Lung (tissue), 12 donors: ENCODE results near the gene VOPP1. TPM values are rescaled to one million over a fixed set of nuclear protein-coding genes. Genes with fewer than 3 reads are reported as not detected.

Experiments
- ATAC-seq: fragments of 200-7000 bp; cut with Tn5 transposase; one replicate; pipeline ENCODE4 v1.9.1; 2020; ENCODE audit warnings: moderate number of reproducible peaks; ENCODE audit not compliant: insufficient read depth, low FRiP score
- DNase-seq, 3 donors: peaks; one replicate each; pipeline ENCODE4 v3.0.0-alpha.2; 2013 to 2017
- H3K27ac ChIP-seq, 2 donors: one replicate each; pipeline ENCODE4 v1.5.1; 2013; ENCODE audit warnings: mild to moderate bottlenecking in 2 of 2, moderate library complexity in 2 of 2, control low read depth in 1 of 2, inconsistent platforms in 1 of 2, low read depth in 1 of 2, low read length in 1 of 2
- H3K27me3 ChIP-seq, 3 donors: one replicate each; pipeline ENCODE4 v1.5.1; 2013; ENCODE audit warnings: low read length in 2 of 3; ENCODE audit not compliant: control insufficient read depth in 3 of 3, insufficient read depth in 3 of 3
- H3K36me3 ChIP-seq, 4 donors: one replicate each; pipeline ENCODE4 v1.5.1; 2013; ENCODE audit warnings: low read length in 4 of 4, mild to moderate bottlenecking in 1 of 4, moderate library complexity in 1 of 4; ENCODE audit not compliant: control insufficient read depth in 4 of 4, insufficient read depth in 4 of 4
- H3K4me1 ChIP-seq, 5 donors: one replicate each; pipeline ENCODE4 v1.5.1; 2013; ENCODE audit warnings: low read length in 5 of 5, mild to moderate bottlenecking in 2 of 5, moderate library complexity in 1 of 5; ENCODE audit not compliant: control insufficient read depth in 5 of 5, insufficient read depth in 5 of 5
- H3K4me3 ChIP-seq: one replicate; pipeline ENCODE4 v1.5.1; 2013; ENCODE audit warnings: mild to moderate bottlenecking, control low read depth, moderate library complexity
- H3K9ac ChIP-seq, 2 donors: one replicate each; pipeline ENCODE4 v1.5.1; 2013; ENCODE audit warnings: low read length in 2 of 2, control low read depth in 1 of 2; ENCODE audit not compliant: insufficient read depth in 1 of 2
- H3K9me3 ChIP-seq, 4 donors: one replicate each; pipeline ENCODE4 v1.5.1; 2013; ENCODE audit warnings: low read length in 3 of 4, mild to moderate bottlenecking in 1 of 4, moderate library complexity in 1 of 4; ENCODE audit not compliant: control insufficient read depth in 4 of 4, insufficient read depth in 3 of 4
- WGBS, 2 donors: extraction: QIAGEN DNeasy Blood & Tissue Kit; methylation state at CpG; one replicate each; pipeline ENCODE4 v1.1.7; 2013; 5-methylcytosine and 5-hydroxymethylcytosine counted together
- polyA plus RNA-seq, 2 donors: library from polyadenylated mRNA; stranded (reverse); fragments of 200-250 nt; gene quantifications; one replicate each; pipeline ENCODE4 v1.2.1, GENCODE V29; 2013
- total RNA-seq, 2 donors: library from RNA; depleted of rRNA in 1 of 2; stranded (reverse); fragments of >200 nt in 1 of 2; gene quantifications; one replicate each; pipeline ENCODE4 v1.2.1, GENCODE V29; 2014 to 2021
- TF ChIP-seq, protein P1 (sequence below): IDR thresholded peaks from 2 replicates; pipeline ENCODE4 v1.5.1; 2012; ENCODE audit warnings: mild to moderate bottlenecking; ENCODE audit errors: control extremely low read depth, extremely low read depth
- donor health status: control.
- donor health status: control.
- donor health status: Bipolar disorder and iron deficiency.
- donor health status: healthy.
- donor health status: DM: yes; HTN: yes; CAD: no.

VOPP1 gene
- total and polyA plus RNA-seq, 4 donors: 25.8 to 64.0 (median 38.0) TPM

DNA sequence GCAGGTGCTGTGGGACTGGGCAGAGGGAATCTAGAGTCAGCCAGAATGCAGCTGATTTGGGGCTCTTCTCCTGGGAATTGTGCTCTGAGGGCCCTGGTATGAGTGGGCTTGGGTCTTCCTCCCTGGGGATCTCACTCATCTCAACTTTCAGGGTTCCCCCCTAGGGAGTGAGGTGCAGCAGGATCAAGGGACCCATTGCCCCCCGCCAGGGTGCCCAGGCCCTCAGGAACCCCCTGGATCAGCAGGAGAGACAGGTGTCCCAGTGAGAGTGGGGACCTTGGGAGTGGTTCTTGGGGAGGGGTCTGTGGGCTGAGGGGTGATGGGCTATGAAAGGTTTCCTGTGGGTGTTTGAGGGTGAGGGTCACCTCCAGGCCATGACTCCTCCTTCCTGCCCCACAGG is 17.6 kb upstream of the VOPP1 start:
- H3K4me3 ChIP-seq: no peak overlapping the region
- no peaks in the 10 kb centered on the region for H3K9me3 ChIP-seq
- no peak overlapping the region for H3K27ac ChIP-seq
- peaks cover 0 to 3% (median 0%) of the 10 kb centered on the region in 5 donors for H3K4me1 ChIP-seq
- no peaks in the 10 kb centered on the region for H3K36me3 ChIP-seq
- no peak for DNase-seq
- ATAC-seq: no peak
- H3K9ac ChIP-seq: no peak overlapping the region
- no peaks in the 10 kb centered on the region for H3K27me3 ChIP-seq
- TF ChIP-seq, protein P1, sequence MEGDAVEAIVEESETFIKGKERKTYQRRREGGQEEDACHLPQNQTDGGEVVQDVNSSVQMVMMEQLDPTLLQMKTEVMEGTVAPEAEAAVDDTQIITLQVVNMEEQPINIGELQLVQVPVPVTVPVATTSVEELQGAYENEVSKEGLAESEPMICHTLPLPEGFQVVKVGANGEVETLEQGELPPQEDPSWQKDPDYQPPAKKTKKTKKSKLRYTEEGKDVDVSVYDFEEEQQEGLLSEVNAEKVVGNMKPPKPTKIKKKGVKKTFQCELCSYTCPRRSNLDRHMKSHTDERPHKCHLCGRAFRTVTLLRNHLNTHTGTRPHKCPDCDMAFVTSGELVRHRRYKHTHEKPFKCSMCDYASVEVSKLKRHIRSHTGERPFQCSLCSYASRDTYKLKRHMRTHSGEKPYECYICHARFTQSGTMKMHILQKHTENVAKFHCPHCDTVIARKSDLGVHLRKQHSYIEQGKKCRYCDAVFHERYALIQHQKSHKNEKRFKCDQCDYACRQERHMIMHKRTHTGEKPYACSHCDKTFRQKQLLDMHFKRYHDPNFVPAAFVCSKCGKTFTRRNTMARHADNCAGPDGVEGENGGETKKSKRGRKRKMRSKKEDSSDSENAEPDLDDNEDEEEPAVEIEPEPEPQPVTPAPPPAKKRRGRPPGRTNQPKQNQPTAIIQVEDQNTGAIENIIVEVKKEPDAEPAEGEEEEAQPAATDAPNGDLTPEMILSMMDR: no peak
- 90% methylated on average over 1 of the region's 1 CpG for WGBS, 2 donors

GRCh38 chr7:55588976-55589604 is 16.8 kb upstream of the VOPP1 start:
- 66 to 67% methylated on average over 8 of the region's 8 CpGs for WGBS, 2 donors
- DNase-seq: no peak
- TF ChIP-seq, protein P1: no peak
- Histone ChIP-seq H3K4me3 (no peak overlapping the region), H3K27ac (no peak overlapping the region), H3K27me3 (no peaks in the 10 kb centered on the region), H3K4me1 (peaks cover 0 to 3% (median 0%) of the 10 kb centered on the region in 5 donors), H3K36me3 (no peaks in the 10 kb centered on the region), H3K9ac (no peak overlapping the region), H3K9me3 (no peaks in the 10 kb centered on the region)
- ATAC-seq: no peak

- ATAC-seq: no peak
- Histone ChIP-seq H3K27ac (no peak overlapping the region), H3K4me1 (peaks cover 0 to 1% (median 0%) of the 10 kb centered on the region in 5 donors), H3K9me3 (no peaks in the 10 kb centered on the region), H3K4me3 (no peak overlapping the region), H3K36me3 (no peaks in the 10 kb centered on the region), H3K27me3 (no peaks in the 10 kb centered on the region), H3K9ac (no peak overlapping the region)
- TF ChIP-seq, protein P1: no peak
- WGBS, 2 donors: 80 to 86% methylated on average over 4 of the region's 4 CpGs
- no peak for DNase-seq
These were observed 16.0 kb upstream of the VOPP1 start for GRCh38 chr7:55588379-55588699.
